ENCODE results near the gene LENG8. TPM values are rescaled to one million over a fixed set of nuclear protein-coding genes. Genes with fewer than 3 reads are reported as not detected.

Gene LENG8
- total RNA-seq, 1 experiment from 2014 or later, result 14.4 TPM

GRCh38 chr19:54428323-54429175 is 20.4 kb upstream of the LENG8 start:
- Histone ChIP-seq H3K9me3 (replicated peaks) (no peaks in the 10 kb centered on the region), H3K27me3 (replicated peaks) (peaks cover 48% of the 10 kb centered on the region), H3K27ac (no peak overlapping the region), H3K4me3 (no peak overlapping the region), H3K4me1 (replicated peaks) (no peaks in the 10 kb centered on the region; the same call in 1 of the 2 replicates), H3K36me3 (no peaks in the 10 kb centered on the region)
- no peak for DNase-seq (ENCODE audit: low read depth in 1 of 2, low spot score in 2 of 2)

GRCh38 chr19:54429176-54429495 is 19.9 kb upstream of the LENG8 start:
- no peak for DNase-seq (ENCODE audit: low read depth in 1 of 2, low spot score in 2 of 2)
- Histone ChIP-seq H3K4me1 (replicated peaks) (no peaks in the 10 kb centered on the region; the same call in 1 of the 2 replicates), H3K27me3 (replicated peaks) (peaks cover 48% of the 10 kb centered on the region), H3K9me3 (replicated peaks) (no peaks in the 10 kb centered on the region), H3K4me3 (no peak overlapping the region), H3K27ac (no peak overlapping the region), H3K36me3 (no peaks in the 10 kb centered on the region)

GRCh38 chr19:54429545-54430227 is 19.3 kb upstream of the LENG8 start:
- Histone ChIP-seq H3K4me3 (no peak overlapping the region), H3K27ac (no peak overlapping the region), H3K4me1 (replicated peaks) (no peaks in the 10 kb centered on the region; the same call in 1 of the 2 replicates), H3K36me3 (no peaks in the 10 kb centered on the region), H3K27me3 (replicated peaks) (peaks cover 48% of the 10 kb centered on the region), H3K9me3 (replicated peaks) (no peaks in the 10 kb centered on the region)
- DNase-seq (ENCODE audit: low read depth in 1 of 2, low spot score in 2 of 2), result no peak

GRCh38 chr19:54430306-54431254 is 18.4 kb upstream of the LENG8 start:
- DNase-seq (ENCODE audit: low read depth in 1 of 2, low spot score in 2 of 2), result no peak

GRCh38 chr19:54431255-54431838 is 17.7 kb upstream of the LENG8 start:
- DNase-seq (ENCODE audit: low read depth in 1 of 2, low spot score in 2 of 2), result no peak
- Histone ChIP-seq H3K27ac (no peak overlapping the region), H3K27me3 (replicated peaks) (peaks cover 39% of the 10 kb centered on the region), H3K4me3 (no peak overlapping the region), H3K4me1 (replicated peaks) (no peaks in the 10 kb centered on the region; the same call in 1 of the 2 replicates), H3K36me3 (no peaks in the 10 kb centered on the region), H3K9me3 (replicated peaks) (no peaks in the 10 kb centered on the region)

More at GRCh38 chr19:54430306-54431254, 18.4 kb upstream of the LENG8 start:
- Histone ChIP-seq H3K4me1 (replicated peaks) (no peaks in the 10 kb centered on the region; the same call in 1 of the 2 replicates), H3K36me3 (no peaks in the 10 kb centered on the region), H3K27me3 (replicated peaks) (peaks cover 47% of the 10 kb centered on the region), H3K27ac (no peak overlapping the region), H3K4me3 (no peak overlapping the region), H3K9me3 (replicated peaks) (no peaks in the 10 kb centered on the region)

GRCh38 chr19:54432144-54432738 is 16.8 kb upstream of the LENG8 start:
- Histone ChIP-seq H3K4me1 (replicated peaks) (no peaks in the 10 kb centered on the region; the same call in 1 of the 2 replicates), H3K27ac (no peak overlapping the region), H3K36me3 (no peaks in the 10 kb centered on the region), H3K4me3 (no peak overlapping the region), H3K9me3 (replicated peaks) (no peaks in the 10 kb centered on the region), H3K27me3 (replicated peaks) (peaks cover 37% of the 10 kb centered on the region)
- DNase-seq (ENCODE audit: low read depth in 1 of 2, low spot score in 2 of 2), result no peak

- no peak for DNase-seq (ENCODE audit: low read depth in 1 of 2, low spot score in 2 of 2)
- peaks cover 31% of the 10 kb centered on the region for H3K27me3 ChIP-seq (replicated peaks)
- H3K4me3 ChIP-seq, result no peak overlapping the region
- no peaks in the 10 kb centered on the region for H3K9me3 ChIP-seq (replicated peaks)
- no peaks in the 10 kb centered on the region; the same call in 1 of the 2 replicates for H3K4me1 ChIP-seq (replicated peaks)
- H3K27ac ChIP-seq, result no peak overlapping the region
- H3K36me3 ChIP-seq, result no peaks in the 10 kb centered on the region
These were observed 15.3 kb upstream of the LENG8 start for GRCh38 chr19:54433697-54434096.

- no peak overlapping the region for H3K27ac ChIP-seq
- no peaks in the 10 kb centered on the region; the same call in 1 of the 2 replicates for H3K4me1 ChIP-seq (replicated peaks)
- H3K9me3 ChIP-seq (replicated peaks), result no peaks in the 10 kb centered on the region
- no peak overlapping the region for H3K4me3 ChIP-seq
- no peaks in the 10 kb centered on the region for H3K36me3 ChIP-seq
- no peak for DNase-seq (ENCODE audit: low read depth in 1 of 2, low spot score in 2 of 2)
- H3K27me3 ChIP-seq (replicated peaks), result peaks cover 27% of the 10 kb centered on the region
These were observed 14.7 kb upstream of the LENG8 start for GRCh38 chr19:54434112-54434872.

GRCh38 chr19:54434873-54435214 is 14.2 kb upstream of the LENG8 start:
- no peak overlapping the region for H3K27ac ChIP-seq
- no peaks in the 10 kb centered on the region for H3K36me3 ChIP-seq
- H3K27me3 ChIP-seq (replicated peaks), result peaks cover 21% of the 10 kb centered on the region
- H3K4me3 ChIP-seq, result no peak overlapping the region
- no peak for DNase-seq (ENCODE audit: low read depth in 1 of 2, low spot score in 2 of 2)
- H3K4me1 ChIP-seq (replicated peaks), result no peaks in the 10 kb centered on the region; the same call in 1 of the 2 replicates
- no peaks in the 10 kb centered on the region for H3K9me3 ChIP-seq (replicated peaks)

GRCh38 chr19:54435551-54436016 is 13.4 kb upstream of the LENG8 start:
- no peak overlapping the region for H3K4me3 ChIP-seq
- H3K27ac ChIP-seq, result no peak overlapping the region
- H3K4me1 ChIP-seq (replicated peaks), result no peaks in the 10 kb centered on the region; the same call in 1 of the 2 replicates
- H3K27me3 ChIP-seq (replicated peaks), result peaks cover 14% of the 10 kb centered on the region
- no peaks in the 10 kb centered on the region for H3K36me3 ChIP-seq
- no peak for DNase-seq (ENCODE audit: low read depth in 1 of 2, low spot score in 2 of 2)
- no peaks in the 10 kb centered on the region for H3K9me3 ChIP-seq (replicated peaks)

- Histone ChIP-seq H3K9me3 (replicated peaks) (no peaks in the 10 kb centered on the region), H3K4me1 (replicated peaks) (no peaks in the 10 kb centered on the region), H3K36me3 (no peaks in the 10 kb centered on the region), H3K27ac (no peak overlapping the region), H3K4me3 (no peak overlapping the region), H3K27me3 (replicated peaks) (peaks cover 9% of the 10 kb centered on the region)
- no peak for DNase-seq (ENCODE audit: low read depth in 1 of 2, low spot score in 2 of 2)
These were observed 12.9 kb upstream of the LENG8 start for GRCh38 chr19:54436031-54436523.

- Histone ChIP-seq H3K27ac (no peak overlapping the region), H3K9me3 (replicated peaks) (no peaks in the 10 kb centered on the region), H3K27me3 (replicated peaks) (peaks cover 5% of the 10 kb centered on the region), H3K4me1 (replicated peaks) (no peaks in the 10 kb centered on the region), H3K4me3 (no peak overlapping the region), H3K36me3 (no peaks in the 10 kb centered on the region)
- no peak for DNase-seq (ENCODE audit: low read depth in 1 of 2, low spot score in 2 of 2)
These were observed 12.3 kb upstream of the LENG8 start for GRCh38 chr19:54436628-54437252.
